GM13977 (cell line): Measurements from ENCODE around the gene MDK.

Source experiments
- DNase-seq: peaks from one replicate; pipeline ENCODE4 v3.0.0; 2012; ENCODE audit warnings: low spot score
- in situ Hi-C: fragments of 300-500 bp; cut with MboI; formaldehyde crosslinking; loops from one replicate; pipeline ENCODE4 v1.12.0; 2022; ENCODE audit warnings: low sequenced_read_pairs, low pct_unique_long_range_greater_than_20kb, mixed read lengths, inconsistent platforms; ENCODE audit not compliant: unreplicated experiment
- TF ChIP-seq, protein P1 (sequence below): IDR thresholded peaks from 2 replicates; pipeline ENCODE4 v1.5.1; 2012; ENCODE audit warnings: mild to moderate bottlenecking, control low read depth; ENCODE audit not compliant: insufficient read depth; ENCODE audit errors: extremely low read depth, missing control alignments

The MDK gene

GRCh38 chr11:46335890-46336562 lies 45.4 kb upstream of the MDK start:
- TF ChIP-seq, protein P1, sequence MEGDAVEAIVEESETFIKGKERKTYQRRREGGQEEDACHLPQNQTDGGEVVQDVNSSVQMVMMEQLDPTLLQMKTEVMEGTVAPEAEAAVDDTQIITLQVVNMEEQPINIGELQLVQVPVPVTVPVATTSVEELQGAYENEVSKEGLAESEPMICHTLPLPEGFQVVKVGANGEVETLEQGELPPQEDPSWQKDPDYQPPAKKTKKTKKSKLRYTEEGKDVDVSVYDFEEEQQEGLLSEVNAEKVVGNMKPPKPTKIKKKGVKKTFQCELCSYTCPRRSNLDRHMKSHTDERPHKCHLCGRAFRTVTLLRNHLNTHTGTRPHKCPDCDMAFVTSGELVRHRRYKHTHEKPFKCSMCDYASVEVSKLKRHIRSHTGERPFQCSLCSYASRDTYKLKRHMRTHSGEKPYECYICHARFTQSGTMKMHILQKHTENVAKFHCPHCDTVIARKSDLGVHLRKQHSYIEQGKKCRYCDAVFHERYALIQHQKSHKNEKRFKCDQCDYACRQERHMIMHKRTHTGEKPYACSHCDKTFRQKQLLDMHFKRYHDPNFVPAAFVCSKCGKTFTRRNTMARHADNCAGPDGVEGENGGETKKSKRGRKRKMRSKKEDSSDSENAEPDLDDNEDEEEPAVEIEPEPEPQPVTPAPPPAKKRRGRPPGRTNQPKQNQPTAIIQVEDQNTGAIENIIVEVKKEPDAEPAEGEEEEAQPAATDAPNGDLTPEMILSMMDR, result no peak
- in situ Hi-C loops, result no loop called here
- DNase-seq, result no peak

DNA sequence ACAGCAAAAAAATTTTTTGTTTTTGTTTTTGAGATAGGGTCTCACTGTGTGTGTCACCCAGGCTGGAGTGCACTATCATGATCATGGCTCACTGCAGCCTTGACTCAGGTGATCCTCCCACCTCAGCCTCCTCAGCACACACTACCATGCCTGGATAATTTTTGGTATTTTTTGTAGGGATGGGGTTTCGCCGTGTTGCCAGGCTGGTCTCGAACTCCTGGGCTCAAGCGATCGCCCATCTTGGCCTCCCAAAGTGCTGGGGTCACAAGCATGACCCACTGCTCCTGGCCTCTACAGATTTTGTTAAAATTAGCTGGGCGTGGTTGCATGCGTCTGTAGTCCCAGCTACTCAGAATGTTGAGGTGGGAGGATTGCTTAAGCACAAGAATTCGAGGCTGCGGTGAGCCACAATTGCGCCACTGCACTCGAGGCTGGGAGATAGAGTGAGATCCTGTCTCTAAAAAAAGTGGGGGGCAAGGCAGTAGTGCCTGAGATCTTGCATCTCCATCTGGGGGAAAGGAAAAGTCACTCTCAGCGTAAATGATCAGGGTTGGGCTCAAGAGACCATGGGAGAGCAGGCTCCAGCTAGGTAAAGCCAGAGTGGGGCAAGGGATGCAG lies 44.8 kb upstream of the MDK start:
- TF ChIP-seq, protein P1, result no peak
- DNase-seq, result no peak
- in situ Hi-C loops, result no loop called here

GRCh38 chr11:46337626-46338345 lies 43.7 kb upstream of the MDK start:
- in situ Hi-C loops, result no loop called here
- no peak for DNase-seq
- TF ChIP-seq, protein P1, result no peak

GRCh38 chr11:46338636-46338987 lies 42.9 kb upstream of the MDK start:
- in situ Hi-C loops, result no loop called here
- TF ChIP-seq, protein P1, result no peak
- DNase-seq, result no peak

DNA sequence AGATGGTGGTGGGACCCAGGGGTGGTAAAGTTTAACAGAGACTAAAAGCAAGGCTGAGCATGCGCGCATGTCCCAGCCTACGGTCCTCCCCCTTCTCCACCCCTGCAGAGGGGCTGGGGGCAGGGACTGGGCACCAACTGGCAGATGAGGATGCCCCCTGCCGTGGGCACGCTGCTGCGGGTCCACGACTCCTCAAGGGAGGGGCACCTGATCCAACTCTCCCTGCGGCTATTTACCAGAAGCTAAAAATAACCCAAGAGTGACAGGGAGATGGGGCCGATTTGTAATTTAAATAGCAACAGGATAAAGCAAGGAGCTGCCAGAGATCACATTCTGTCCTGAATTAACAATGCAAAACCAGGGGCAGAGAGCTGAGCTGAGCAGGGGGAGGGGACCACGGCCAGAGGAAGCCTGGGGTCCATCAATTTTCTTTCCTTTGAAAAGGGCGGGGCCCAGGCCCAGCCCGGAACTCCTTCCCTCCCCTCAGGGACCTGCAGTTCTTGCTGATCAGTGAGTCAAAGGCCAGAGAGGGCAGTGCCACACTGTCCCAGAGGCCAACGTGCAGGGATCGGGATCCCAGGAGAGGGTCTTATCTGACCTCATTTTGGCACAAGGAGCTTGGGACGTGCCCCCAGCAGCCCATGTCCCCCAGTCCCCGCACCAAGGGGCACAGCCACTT lies 42.3 kb upstream of the MDK start:
- no peak for DNase-seq
- in situ Hi-C loops, result no loop called here
- TF ChIP-seq, protein P1, result no peak

DNA sequence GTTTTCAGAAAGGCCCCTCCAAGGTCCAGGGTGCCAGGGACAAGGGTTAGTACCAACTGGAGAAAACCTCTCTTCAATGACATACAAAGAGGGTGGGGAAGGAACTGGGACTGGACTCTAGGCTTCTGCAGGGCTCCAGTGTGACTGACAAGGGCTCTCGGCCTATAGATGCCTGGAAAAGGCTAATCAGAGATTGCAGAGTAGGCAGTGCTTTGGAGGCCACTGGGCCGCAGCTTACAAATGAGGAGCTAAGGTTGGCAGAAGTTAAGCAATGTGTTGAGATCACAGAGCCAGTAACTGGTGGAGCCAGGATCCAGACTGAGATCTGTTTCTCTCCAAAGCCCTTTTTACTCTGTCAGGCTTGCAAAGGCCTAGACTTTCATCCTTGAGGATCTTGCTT lies 41.7 kb upstream of the MDK start:
- TF ChIP-seq, protein P1, result no peak
- in situ Hi-C loops, result no loop called here
- DNase-seq, result no peak
